ENCODE data around the gene GHDC.

The GHDC gene

DNA sequence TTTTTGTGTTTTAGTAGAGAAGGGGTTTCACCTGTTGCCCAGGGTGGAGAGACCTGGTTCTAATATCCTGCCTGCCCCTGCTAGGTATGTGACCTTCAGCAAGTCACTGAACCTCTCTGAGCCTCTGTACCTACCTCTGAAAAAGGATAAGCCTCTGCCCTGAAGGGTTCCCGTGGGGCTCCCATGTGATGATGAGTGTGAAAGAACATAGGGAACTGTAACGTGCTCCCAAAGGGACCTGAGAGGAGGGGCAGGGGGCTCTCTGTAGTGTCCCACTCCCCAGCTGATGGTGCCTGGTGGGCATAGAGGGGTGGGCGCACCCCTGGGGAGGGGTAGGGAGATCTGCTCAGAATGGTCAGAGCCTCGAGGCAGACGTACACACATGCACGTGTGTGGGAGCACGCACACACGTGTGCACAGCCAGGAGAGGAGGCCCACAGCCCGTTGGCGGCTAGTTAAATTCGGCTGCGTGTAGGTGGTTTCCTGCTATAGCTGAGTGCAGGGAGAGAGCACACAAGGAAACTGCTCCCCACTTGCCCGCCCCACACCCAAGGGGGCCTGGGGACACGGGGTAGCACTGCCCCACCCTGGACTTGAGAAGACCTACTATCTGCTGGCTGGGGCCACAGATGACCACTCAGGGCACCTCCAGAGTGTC is 20.0 kb downstream of the GHDC start:
- no peak overlapping the region for H3K27ac ChIP-seq (ENCODE audit: insufficient read depth, low read length, poor library complexity, severe bottlenecking)
- DNase-seq: no peak
- no peaks in the 10 kb centered on the region for H3K27me3 ChIP-seq (replicated peaks; ENCODE audit: control insufficient read depth, insufficient read depth, low read length, poor library complexity, severe bottlenecking)
- peaks cover 8% of the 10 kb centered on the region for H3K4me1 ChIP-seq (ENCODE audit: control insufficient read depth, insufficient read depth, low read length, poor library complexity, severe bottlenecking)
- H3K9me3 ChIP-seq (ENCODE audit: control insufficient read depth, low read length): no peaks in the 10 kb centered on the region
- H3K36me3 ChIP-seq (ENCODE audit: control insufficient read depth, insufficient read depth, low read length): no peaks in the 10 kb centered on the region
- no peak overlapping the region for H3K4me3 ChIP-seq (ENCODE audit: insufficient read depth, low read depth, low read length, poor library complexity, severe bottlenecking)

DNA sequence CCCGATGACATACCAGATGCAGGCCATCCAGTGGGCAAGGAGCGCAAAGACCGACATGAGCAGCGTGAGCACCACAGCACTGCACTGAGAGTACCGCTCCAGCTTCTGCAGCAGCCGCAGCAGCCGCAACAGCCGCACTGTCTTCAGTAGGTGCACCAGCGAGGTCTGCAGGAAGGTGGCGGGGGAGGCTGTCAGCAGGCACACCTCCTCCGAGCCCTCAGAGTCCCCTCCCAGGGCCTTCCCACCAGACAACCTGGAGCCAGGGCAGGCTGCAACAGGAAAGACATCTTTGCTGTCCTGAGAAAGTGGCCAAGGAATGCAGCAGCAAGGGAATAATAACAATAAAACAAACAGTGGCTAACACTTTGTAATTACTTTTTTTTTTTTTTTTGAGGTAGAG is 22.5 kb downstream of the GHDC start:
- no peaks in the 10 kb centered on the region for H3K4me1 ChIP-seq (ENCODE audit: control insufficient read depth, insufficient read depth, low read length, poor library complexity, severe bottlenecking)

DNA sequence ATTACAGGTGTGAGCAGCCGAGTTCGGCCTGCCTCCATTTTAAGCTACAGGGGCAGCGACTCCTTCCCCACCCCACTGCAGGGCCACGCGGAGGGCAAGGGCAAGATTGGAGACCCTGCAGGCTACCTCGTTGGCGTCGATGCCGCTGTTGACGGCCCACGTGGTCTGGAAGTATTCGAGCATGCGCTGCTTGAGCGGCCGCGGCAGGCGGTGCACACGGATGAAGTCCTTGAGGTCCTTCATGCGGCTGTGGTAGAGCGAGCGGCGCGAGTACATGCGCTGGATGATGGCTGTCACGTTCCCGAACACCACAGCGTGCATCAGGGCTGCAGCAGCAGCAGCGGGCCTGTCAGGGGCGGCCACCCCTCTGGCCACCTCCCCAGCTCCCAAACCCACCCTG is 24.9 kb downstream of the GHDC start:
- Histone ChIP-seq H3K4me3 (ENCODE audit: insufficient read depth, low read depth, low read length, poor library complexity, severe bottlenecking) (no peak overlapping the region), H3K36me3 (ENCODE audit: control insufficient read depth, insufficient read depth, low read length) (no peaks in the 10 kb centered on the region), H3K27me3 (replicated peaks; ENCODE audit: control insufficient read depth, insufficient read depth, low read length, poor library complexity, severe bottlenecking) (no peaks in the 10 kb centered on the region), H3K4me1 (ENCODE audit: control insufficient read depth, insufficient read depth, low read length, poor library complexity, severe bottlenecking) (no peaks in the 10 kb centered on the region), H3K9me3 (ENCODE audit: control insufficient read depth, low read length) (no peaks in the 10 kb centered on the region), H3K27ac (ENCODE audit: insufficient read depth, low read length, poor library complexity, severe bottlenecking) (no peak overlapping the region)
- no peak for DNase-seq

More for the DNA sequence above, 22.5 kb downstream of the GHDC start:
- no peak for DNase-seq
- Histone ChIP-seq H3K27me3 (replicated peaks; ENCODE audit: control insufficient read depth, insufficient read depth, low read length, poor library complexity, severe bottlenecking) (no peaks in the 10 kb centered on the region), H3K9me3 (ENCODE audit: control insufficient read depth, low read length) (no peaks in the 10 kb centered on the region), H3K27ac (ENCODE audit: insufficient read depth, low read length, poor library complexity, severe bottlenecking) (no peak overlapping the region), H3K36me3 (ENCODE audit: control insufficient read depth, insufficient read depth, low read length) (no peaks in the 10 kb centered on the region), H3K4me3 (ENCODE audit: insufficient read depth, low read depth, low read length, poor library complexity, severe bottlenecking) (no peak overlapping the region)

DNA sequence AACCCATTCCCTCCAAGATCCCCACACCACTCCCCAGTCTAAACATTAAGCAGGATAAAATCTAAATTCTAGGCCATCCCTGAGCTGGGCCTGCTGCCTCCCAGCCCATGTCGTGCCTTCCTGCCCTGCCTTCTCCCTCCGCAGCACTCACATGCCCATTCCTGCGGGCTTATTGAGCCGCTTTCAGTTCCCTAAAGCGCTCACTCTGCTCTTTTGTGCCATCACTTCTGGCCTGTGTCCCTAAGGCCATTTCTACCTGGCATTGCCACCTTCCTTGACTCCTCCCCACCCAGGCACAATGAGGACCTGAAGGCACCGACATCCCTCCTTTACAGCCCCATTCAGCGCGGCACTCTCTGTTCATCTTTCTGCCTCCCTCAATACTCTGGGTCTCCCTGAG is 26.5 kb downstream of the GHDC start:
- no peak for DNase-seq
- Histone ChIP-seq H3K4me3 (ENCODE audit: insufficient read depth, low read depth, low read length, poor library complexity, severe bottlenecking) (no peak overlapping the region), H3K36me3 (ENCODE audit: control insufficient read depth, insufficient read depth, low read length) (no peaks in the 10 kb centered on the region), H3K9me3 (ENCODE audit: control insufficient read depth, low read length) (no peaks in the 10 kb centered on the region), H3K4me1 (ENCODE audit: control insufficient read depth, insufficient read depth, low read length, poor library complexity, severe bottlenecking) (no peaks in the 10 kb centered on the region), H3K27ac (ENCODE audit: insufficient read depth, low read length, poor library complexity, severe bottlenecking) (no peak overlapping the region), H3K27me3 (replicated peaks; ENCODE audit: control insufficient read depth, insufficient read depth, low read length, poor library complexity, severe bottlenecking) (no peaks in the 10 kb centered on the region)

DNA sequence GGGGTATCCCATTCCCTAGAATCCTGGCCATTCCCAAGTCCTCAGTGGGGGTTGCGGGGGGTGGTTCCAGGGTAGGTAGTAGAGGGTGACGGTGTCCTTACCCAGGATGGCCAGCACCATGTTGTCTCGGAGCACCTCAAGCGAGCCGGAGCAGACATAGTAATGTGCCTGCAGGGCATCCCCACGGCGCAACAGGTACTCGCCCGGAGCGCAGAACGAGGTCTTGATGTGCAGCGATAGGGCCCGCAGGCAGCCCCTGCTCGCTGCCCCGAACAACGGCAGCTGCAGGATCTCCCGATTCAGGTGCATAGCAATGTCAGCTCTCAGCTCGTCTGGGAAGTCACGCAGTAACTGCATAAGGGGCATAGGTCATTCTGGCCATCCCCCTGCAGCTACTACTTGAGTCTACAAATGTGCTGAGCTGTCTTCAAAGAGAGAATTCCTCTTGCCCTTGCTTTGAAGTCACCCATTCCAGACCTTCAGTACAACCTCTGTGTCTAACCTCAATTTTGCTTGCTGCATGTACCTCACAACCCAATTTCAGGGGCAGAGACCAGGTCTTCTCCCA is 28.0 kb downstream of the GHDC start:
- no peak overlapping the region for H3K4me3 ChIP-seq (ENCODE audit: insufficient read depth, low read depth, low read length, poor library complexity, severe bottlenecking)
- no peaks in the 10 kb centered on the region for H3K27me3 ChIP-seq (replicated peaks; ENCODE audit: control insufficient read depth, insufficient read depth, low read length, poor library complexity, severe bottlenecking)
- no peaks in the 10 kb centered on the region for H3K4me1 ChIP-seq (ENCODE audit: control insufficient read depth, insufficient read depth, low read length, poor library complexity, severe bottlenecking)
- H3K36me3 ChIP-seq (ENCODE audit: control insufficient read depth, insufficient read depth, low read length): no peaks in the 10 kb centered on the region
- no peak overlapping the region for H3K27ac ChIP-seq (ENCODE audit: insufficient read depth, low read length, poor library complexity, severe bottlenecking)
- H3K9me3 ChIP-seq (ENCODE audit: control insufficient read depth, low read length): no peaks in the 10 kb centered on the region
- no peak for DNase-seq

DNA sequence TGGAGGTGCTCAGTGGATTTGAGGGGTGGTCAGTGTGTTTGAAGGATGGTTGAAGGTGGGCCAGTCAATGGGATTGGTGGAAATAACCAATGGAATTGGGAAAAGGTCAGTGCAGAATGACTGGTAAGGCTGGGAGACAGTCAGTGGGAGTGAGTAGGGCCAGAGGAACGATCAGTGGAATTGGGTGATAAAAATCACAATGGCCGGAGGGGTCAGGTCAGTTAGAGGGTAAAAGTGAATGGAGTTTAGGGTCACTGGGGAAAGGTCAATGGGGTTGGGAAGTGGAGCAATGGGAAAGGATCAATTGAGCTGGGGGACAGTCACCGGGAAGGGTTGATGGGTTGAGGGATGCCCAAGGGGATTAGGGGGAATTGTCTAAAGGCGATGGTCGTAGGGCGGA is 28.5 kb downstream of the GHDC start:
- no peak overlapping the region for H3K4me3 ChIP-seq (ENCODE audit: insufficient read depth, low read depth, low read length, poor library complexity, severe bottlenecking)
- no peaks in the 10 kb centered on the region for H3K27me3 ChIP-seq (replicated peaks; ENCODE audit: control insufficient read depth, insufficient read depth, low read length, poor library complexity, severe bottlenecking)
- no peak for DNase-seq
- no peaks in the 10 kb centered on the region for H3K9me3 ChIP-seq (ENCODE audit: control insufficient read depth, low read length)
- no peaks in the 10 kb centered on the region for H3K36me3 ChIP-seq (ENCODE audit: control insufficient read depth, insufficient read depth, low read length)
- H3K27ac ChIP-seq (ENCODE audit: insufficient read depth, low read length, poor library complexity, severe bottlenecking): no peak overlapping the region
- H3K4me1 ChIP-seq (ENCODE audit: control insufficient read depth, insufficient read depth, low read length, poor library complexity, severe bottlenecking): no peaks in the 10 kb centered on the region

DNA sequence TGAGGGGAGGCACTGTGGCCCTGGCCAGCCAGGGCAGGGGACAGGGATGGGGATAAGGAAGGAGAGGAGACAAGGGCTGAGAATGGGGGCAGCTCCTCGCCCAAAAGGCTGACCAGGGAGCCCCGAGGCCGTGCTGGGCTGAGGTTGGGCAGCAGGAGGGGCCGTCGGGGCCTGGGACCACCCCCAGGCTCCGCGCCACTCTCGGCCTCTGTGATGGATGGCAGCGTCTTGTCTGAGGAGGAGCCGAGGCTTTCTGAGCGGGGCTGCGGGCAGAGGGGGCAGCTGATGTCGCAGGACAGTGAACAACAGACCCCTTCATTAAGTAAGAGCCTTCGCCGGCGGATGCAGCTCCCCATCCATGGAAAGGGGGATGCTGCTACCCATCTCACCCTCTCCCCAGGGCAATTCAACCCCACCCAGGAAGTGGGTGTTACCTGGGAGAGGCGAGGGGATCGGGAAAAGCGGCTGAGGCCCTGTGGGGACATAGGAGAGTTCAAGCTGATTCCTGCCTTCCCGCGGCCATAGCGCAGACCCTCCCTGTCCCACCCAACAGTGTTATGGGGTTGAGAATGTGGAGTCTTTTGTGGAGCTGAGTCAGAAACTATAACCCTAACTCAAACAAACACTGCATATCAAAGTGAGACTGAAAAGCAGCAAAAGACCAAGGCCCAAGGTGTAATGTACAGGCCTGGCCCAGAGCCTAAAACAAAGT is 30.4 kb downstream of the GHDC start:
- Histone ChIP-seq H3K4me3 (ENCODE audit: insufficient read depth, low read depth, low read length, poor library complexity, severe bottlenecking) (no peak overlapping the region), H3K36me3 (ENCODE audit: control insufficient read depth, insufficient read depth, low read length) (no peaks in the 10 kb centered on the region), H3K9me3 (ENCODE audit: control insufficient read depth, low read length) (no peaks in the 10 kb centered on the region), H3K4me1 (ENCODE audit: control insufficient read depth, insufficient read depth, low read length, poor library complexity, severe bottlenecking) (no peaks in the 10 kb centered on the region), H3K27me3 (replicated peaks; ENCODE audit: control insufficient read depth, insufficient read depth, low read length, poor library complexity, severe bottlenecking) (no peaks in the 10 kb centered on the region), H3K27ac (ENCODE audit: insufficient read depth, low read length, poor library complexity, severe bottlenecking) (no peak overlapping the region)
- no peak for DNase-seq

DNA sequence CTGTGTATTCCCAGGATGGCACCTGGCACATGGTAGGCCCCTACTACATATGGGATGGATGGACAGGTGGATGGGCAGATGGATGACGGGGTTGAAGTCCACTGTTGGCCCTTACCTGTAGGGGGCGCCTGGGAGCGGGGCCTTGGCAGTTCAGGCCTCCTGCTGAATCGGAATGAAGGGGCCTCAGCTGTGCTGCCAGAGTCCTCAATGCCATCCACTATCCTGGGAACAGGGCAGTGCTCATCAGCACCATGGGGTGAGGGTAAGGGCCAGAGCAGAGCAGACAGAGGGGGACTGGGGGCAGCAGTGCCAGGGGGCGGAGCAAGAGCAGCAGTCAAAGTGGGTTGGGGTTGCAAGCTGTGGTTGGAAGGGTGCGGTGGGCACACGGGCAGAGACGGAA is 31.2 kb downstream of the GHDC start:
- Histone ChIP-seq H3K27me3 (replicated peaks; ENCODE audit: control insufficient read depth, insufficient read depth, low read length, poor library complexity, severe bottlenecking) (no peaks in the 10 kb centered on the region), H3K27ac (ENCODE audit: insufficient read depth, low read length, poor library complexity, severe bottlenecking) (no peak overlapping the region), H3K36me3 (ENCODE audit: control insufficient read depth, insufficient read depth, low read length) (no peaks in the 10 kb centered on the region), H3K4me3 (ENCODE audit: insufficient read depth, low read depth, low read length, poor library complexity, severe bottlenecking) (no peak overlapping the region), H3K4me1 (ENCODE audit: control insufficient read depth, insufficient read depth, low read length, poor library complexity, severe bottlenecking) (no peaks in the 10 kb centered on the region), H3K9me3 (ENCODE audit: control insufficient read depth, low read length) (no peaks in the 10 kb centered on the region)
- DNase-seq: no peak

DNA sequence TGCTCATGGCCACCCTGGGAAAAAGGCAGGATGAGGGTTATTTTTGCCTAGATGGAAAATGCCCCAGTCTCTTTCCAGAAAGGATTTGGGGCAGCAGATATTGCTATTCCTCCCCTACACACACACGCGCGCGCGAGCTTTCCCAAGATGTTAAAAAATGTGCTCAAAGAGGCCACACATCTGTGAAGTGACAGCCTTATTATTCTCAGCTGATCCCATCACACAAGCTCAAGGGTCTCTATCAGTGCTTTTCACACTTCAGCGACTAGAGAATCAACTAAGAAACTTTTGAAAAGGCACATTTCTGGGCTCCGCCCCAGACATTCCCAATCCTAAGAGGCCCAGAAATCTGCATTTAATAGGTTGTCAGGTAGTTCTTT is 33.8 kb downstream of the GHDC start:
- no peak for DNase-seq
- no peaks in the 10 kb centered on the region for H3K36me3 ChIP-seq (ENCODE audit: control insufficient read depth, insufficient read depth, low read length)
- H3K4me1 ChIP-seq (ENCODE audit: control insufficient read depth, insufficient read depth, low read length, poor library complexity, severe bottlenecking): no peaks in the 10 kb centered on the region
- H3K27ac ChIP-seq (ENCODE audit: insufficient read depth, low read length, poor library complexity, severe bottlenecking): no peak overlapping the region
- H3K4me3 ChIP-seq (ENCODE audit: insufficient read depth, low read depth, low read length, poor library complexity, severe bottlenecking): no peak overlapping the region
- H3K27me3 ChIP-seq (replicated peaks; ENCODE audit: control insufficient read depth, insufficient read depth, low read length, poor library complexity, severe bottlenecking): no peaks in the 10 kb centered on the region
- H3K9me3 ChIP-seq (ENCODE audit: control insufficient read depth, low read length): no peaks in the 10 kb centered on the region

DNA sequence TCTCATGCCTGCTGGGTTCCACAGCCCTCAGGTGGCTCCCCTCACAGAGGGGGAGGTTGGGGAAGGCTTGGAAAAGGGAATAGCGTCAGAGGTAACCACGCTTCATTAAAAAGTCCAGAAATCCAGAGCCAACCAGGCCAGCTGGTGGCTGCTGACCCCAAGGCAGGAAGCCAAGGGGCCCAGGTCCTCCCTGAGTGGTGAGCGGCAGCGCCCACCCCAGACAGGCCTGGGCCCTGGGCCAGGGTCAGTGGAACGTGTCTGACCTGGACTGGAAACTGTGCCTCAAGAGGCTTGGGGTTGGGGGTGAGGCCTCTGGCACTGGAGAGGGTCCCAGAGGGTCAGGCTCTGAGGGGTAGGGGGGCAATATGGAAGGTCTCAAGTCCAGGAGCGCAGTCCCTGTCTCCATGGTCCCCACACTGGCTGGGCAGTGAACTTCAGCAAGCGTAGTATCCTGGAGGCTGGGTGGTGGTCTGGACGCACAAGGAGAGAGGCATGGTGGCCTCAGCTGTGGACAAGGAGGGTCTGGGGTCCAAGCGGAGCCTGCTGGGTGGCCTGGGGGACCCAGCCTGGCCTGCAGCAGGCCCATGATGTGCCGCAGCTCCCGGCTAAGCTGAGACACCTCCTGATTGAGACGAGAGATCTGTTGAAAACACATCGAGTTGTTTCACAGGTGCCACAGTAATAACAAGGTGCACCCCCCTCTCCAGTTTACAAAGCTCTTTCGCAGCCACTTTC is 34.3 kb downstream of the GHDC start:
- Histone ChIP-seq H3K9me3 (ENCODE audit: control insufficient read depth, low read length) (no peaks in the 10 kb centered on the region), H3K27me3 (replicated peaks; ENCODE audit: control insufficient read depth, insufficient read depth, low read length, poor library complexity, severe bottlenecking) (no peaks in the 10 kb centered on the region), H3K4me1 (ENCODE audit: control insufficient read depth, insufficient read depth, low read length, poor library complexity, severe bottlenecking) (no peaks in the 10 kb centered on the region), H3K4me3 (ENCODE audit: insufficient read depth, low read depth, low read length, poor library complexity, severe bottlenecking) (no peak overlapping the region), H3K27ac (ENCODE audit: insufficient read depth, low read length, poor library complexity, severe bottlenecking) (no peak overlapping the region), H3K36me3 (ENCODE audit: control insufficient read depth, insufficient read depth, low read length) (no peaks in the 10 kb centered on the region)
- no peak for DNase-seq

Measured in effector memory CD4-positive, alpha-beta T cell (primary cell).